ENCODE results near the gene COMMD10. TPM values are rescaled to one million over a fixed set of nuclear protein-coding genes. Genes with fewer than 3 reads are reported as not detected.

COMMD10 gene
- total RNA-seq, 1 donor from 2014 or later: 30.3 TPM

- FAIRE-seq (no peak), DNase-seq (ENCODE audit: low read depth) (no peak)
- Histone ChIP-seq H3K27me3 (ENCODE audit: control insufficient read depth, insufficient read depth, low read length) (no peaks in the 10 kb centered on the region), H3K4me3 (ENCODE audit: low read depth, low read length) (no peak overlapping the region), H3K36me3 (ENCODE audit: control insufficient read depth, insufficient read depth, low read length) (no peaks in the 10 kb centered on the region)
- TF ChIP-seq CTCF (IDR thresholded peaks at IDR 0.05; ENCODE audit: insufficient read depth, low read length, severe bottlenecking): no peak
Measured at GRCh38 chr5:116265471-116265870, 180.6 kb downstream of the COMMD10 start.

GRCh38 chr5:116271446-116272025 lies 186.7 kb downstream of the COMMD10 start:
- FAIRE-seq: no peak
- H3K4me3 ChIP-seq (ENCODE audit: low read depth, low read length): no peak overlapping the region
- no peaks in the 10 kb centered on the region for H3K36me3 ChIP-seq (ENCODE audit: control insufficient read depth, insufficient read depth, low read length)
- no peak for TF ChIP-seq CTCF (IDR thresholded peaks at IDR 0.05; ENCODE audit: insufficient read depth, low read length, severe bottlenecking)
- DNase-seq (ENCODE audit: low read depth): peak; percentile 5
- no peaks in the 10 kb centered on the region for H3K27me3 ChIP-seq (ENCODE audit: control insufficient read depth, insufficient read depth, low read length)

GRCh38 chr5:116272281-116272941 lies 187.6 kb downstream of the COMMD10 start:
- Histone ChIP-seq H3K4me3 (ENCODE audit: low read depth, low read length) (no peak overlapping the region), H3K27me3 (ENCODE audit: control insufficient read depth, insufficient read depth, low read length) (no peaks in the 10 kb centered on the region), H3K36me3 (ENCODE audit: control insufficient read depth, insufficient read depth, low read length) (no peaks in the 10 kb centered on the region)
- no peak for FAIRE-seq
- TF ChIP-seq CTCF (IDR thresholded peaks at IDR 0.05; ENCODE audit: insufficient read depth, low read length, severe bottlenecking): no peak
- DNase-seq (ENCODE audit: low read depth): no peak

GRCh38 chr5:116273448-116274242 lies 188.8 kb downstream of the COMMD10 start:
- FAIRE-seq (no peak), DNase-seq (ENCODE audit: low read depth) (no peak)
- Histone ChIP-seq H3K36me3 (ENCODE audit: control insufficient read depth, insufficient read depth, low read length) (no peaks in the 10 kb centered on the region), H3K4me3 (ENCODE audit: low read depth, low read length) (no peak overlapping the region), H3K27me3 (ENCODE audit: control insufficient read depth, insufficient read depth, low read length) (no peaks in the 10 kb centered on the region)
- no peak for TF ChIP-seq CTCF (IDR thresholded peaks at IDR 0.05; ENCODE audit: insufficient read depth, low read length, severe bottlenecking)

- FAIRE-seq: no peak
- DNase-seq (ENCODE audit: low read depth): no peak
- Histone ChIP-seq H3K4me3 (ENCODE audit: low read depth, low read length) (no peak overlapping the region), H3K36me3 (ENCODE audit: control insufficient read depth, insufficient read depth, low read length) (no peaks in the 10 kb centered on the region), H3K27me3 (ENCODE audit: control insufficient read depth, insufficient read depth, low read length) (no peaks in the 10 kb centered on the region)
- no peak for TF ChIP-seq CTCF (IDR thresholded peaks at IDR 0.05; ENCODE audit: insufficient read depth, low read length, severe bottlenecking)
Measured at GRCh38 chr5:116274251-116274650, 189.4 kb downstream of the COMMD10 start.
